SK-N-SH treated with all-trans-retinoic acid at 6 μM for 48 hours (cell line): Measurements from ENCODE around the gene ACSBG1.

ENCODE experiments used
- ATAC-seq: fragments of 200-7000 bp; cut with Tn5 transposase; 3 replicates; pipeline ENCODE4 v1.9.1; 2020; ENCODE audit warnings: mild to moderate bottlenecking, moderate library complexity
- ARNTL ChIP-seq: fragments of 450-650 bp; formaldehyde crosslinking; IDR thresholded peaks from 2 replicates; pipeline ENCODE4 v1.5.0; 2020; ENCODE audit warnings: low read depth, mild to moderate bottlenecking, moderate library complexity, borderline replicate concordance
- BACH2 ChIP-seq: fragments of 250-450 bp; sonication (Bioruptor Pico); IDR thresholded peaks from 2 replicates; pipeline ENCODE4 v1.9.0; 2021; ENCODE audit warnings: mild to moderate bottlenecking, borderline replicate concordance
- CSDC2 ChIP-seq: fragments of 250-450 bp; sonication (Bioruptor Pico); IDR thresholded peaks from 2 replicates; pipeline ENCODE4 v1.5.0; 2020; ENCODE audit warnings: mild to moderate bottlenecking, moderate library complexity
- ESRRG ChIP-seq: fragments of 250-450 bp; sonication (Bioruptor Pico); IDR thresholded peaks from 2 replicates; pipeline ENCODE4 v1.6.1; 2021; ENCODE audit warnings: mild to moderate bottlenecking
- OSR1 ChIP-seq: fragments of 250-450 bp; sonication (Bioruptor Pico); IDR thresholded peaks from 2 replicates; pipeline ENCODE4 v1.8.0; 2022; ENCODE audit warnings: moderate library complexity, mild to moderate bottlenecking, inconsistent platforms
- PATZ1 ChIP-seq: fragments of 250-450 bp; sonication (Bioruptor Pico); IDR thresholded peaks from 2 replicates; pipeline ENCODE4 v1.8.0; 2020; ENCODE audit warnings: mild to moderate bottlenecking, moderate library complexity, borderline replicate concordance
- POU6F1 ChIP-seq: fragments of 250-450 bp; sonication (Bioruptor Pico); IDR thresholded peaks from 2 replicates; pipeline ENCODE4 v1.8.0; 2021; ENCODE audit warnings: low read depth, mild to moderate bottlenecking, moderate library complexity, borderline replicate concordance
- PPARA ChIP-seq: fragments of 250-450 bp; sonication (Bioruptor Pico); IDR thresholded peaks from 2 replicates; pipeline ENCODE4 v1.5.0; 2020; ENCODE audit warnings: mild to moderate bottlenecking, borderline replicate concordance
- RARB ChIP-seq: fragments of 250-450 bp; sonication (Bioruptor Pico); IDR thresholded peaks from 2 replicates; pipeline ENCODE4 v1.8.0; 2021; ENCODE audit warnings: mild to moderate bottlenecking, moderate library complexity
- SNAI2 ChIP-seq: fragments of 250-450 bp; sonication (Bioruptor Pico); IDR thresholded peaks from 2 replicates; pipeline ENCODE4 v1.5.0; 2020; ENCODE audit warnings: mild to moderate bottlenecking, moderate library complexity
- TCF4 ChIP-seq: fragments of 250-450 bp; sonication (Bioruptor Pico); IDR thresholded peaks from 2 replicates; pipeline ENCODE4 v1.8.0; 2021; ENCODE audit warnings: mild to moderate bottlenecking, moderate library complexity, borderline replicate concordance
- TOX ChIP-seq: fragments of 250-450 bp; sonication (Bioruptor Pico); IDR thresholded peaks from 2 replicates; pipeline ENCODE4 v1.8.0; 2021; ENCODE audit warnings: mild to moderate bottlenecking, moderate library complexity, borderline replicate concordance
- ZC3H10 ChIP-seq: fragments of 250-450 bp; sonication (Bioruptor Pico); IDR thresholded peaks from 2 replicates; pipeline ENCODE4 v1.5.1; 2021; ENCODE audit warnings: mild to moderate bottlenecking, moderate library complexity
- ZFP30 ChIP-seq: fragments of 450-650 bp; formaldehyde crosslinking; IDR thresholded peaks from 2 replicates; pipeline ENCODE4 v1.5.0; 2022; ENCODE audit warnings: mild to moderate bottlenecking, moderate library complexity
- TF ChIP-seq, protein P1 (sequence below): fragments of 250-450 bp; sonication (Bioruptor Pico); IDR thresholded peaks from 2 replicates; pipeline ENCODE4 v1.5.1; 2021; ENCODE audit warnings: mild to moderate bottlenecking, moderate library complexity
- TF ChIP-seq, protein P2 (sequence below): fragments of 250-450 bp; sonication (Bioruptor Pico); IDR thresholded peaks from 2 replicates; pipeline ENCODE4 v1.5.1; 2020; ENCODE audit warnings: low read depth, mild to moderate bottlenecking, moderate library complexity
- TF ChIP-seq, protein P3 (sequence below): fragments of 250-450 bp; sonication (Bioruptor Pico); IDR thresholded peaks from 2 replicates; pipeline ENCODE4 v1.5.0; 2020; ENCODE audit warnings: mild to moderate bottlenecking, moderate library complexity

The ACSBG1 gene

DNA sequence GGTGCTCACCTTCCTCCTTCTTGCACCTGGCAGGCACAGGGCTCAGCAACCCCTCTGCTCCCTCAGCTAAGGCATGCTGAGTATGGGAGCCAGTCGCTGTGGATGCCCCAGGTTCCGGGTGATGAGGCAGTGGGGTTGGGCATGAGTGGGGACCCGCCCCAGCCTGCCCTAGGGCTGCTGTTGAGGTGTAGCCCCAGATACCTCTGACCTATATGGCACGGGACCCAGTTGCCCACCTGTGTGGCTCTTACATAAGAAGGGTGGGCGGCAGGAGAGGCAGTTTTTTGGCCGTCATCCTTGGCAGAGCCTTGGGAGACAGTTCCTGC is 21.0 kb downstream of the ACSBG1 start:
- TF ChIP-seq PPARA (CRISPR knock-in tag) = no peak
- TF ChIP-seq, protein P1, sequence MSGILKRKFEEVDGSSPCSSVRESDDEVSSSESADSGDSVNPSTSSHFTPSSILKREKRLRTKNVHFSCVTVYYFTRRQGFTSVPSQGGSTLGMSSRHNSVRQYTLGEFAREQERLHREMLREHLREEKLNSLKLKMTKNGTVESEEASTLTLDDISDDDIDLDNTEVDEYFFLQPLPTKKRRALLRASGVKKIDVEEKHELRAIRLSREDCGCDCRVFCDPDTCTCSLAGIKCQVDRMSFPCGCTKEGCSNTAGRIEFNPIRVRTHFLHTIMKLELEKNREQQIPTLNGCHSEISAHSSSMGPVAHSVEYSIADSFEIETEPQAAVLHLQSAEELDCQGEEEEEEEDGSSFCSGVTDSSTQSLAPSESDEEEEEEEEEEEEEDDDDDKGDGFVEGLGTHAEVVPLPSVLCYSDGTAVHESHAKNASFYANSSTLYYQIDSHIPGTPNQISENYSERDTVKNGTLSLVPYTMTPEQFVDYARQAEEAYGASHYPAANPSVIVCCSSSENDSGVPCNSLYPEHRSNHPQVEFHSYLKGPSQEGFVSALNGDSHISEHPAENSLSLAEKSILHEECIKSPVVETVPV (CRISPR knock-in tag) = no peak
- TF ChIP-seq, protein P2, sequence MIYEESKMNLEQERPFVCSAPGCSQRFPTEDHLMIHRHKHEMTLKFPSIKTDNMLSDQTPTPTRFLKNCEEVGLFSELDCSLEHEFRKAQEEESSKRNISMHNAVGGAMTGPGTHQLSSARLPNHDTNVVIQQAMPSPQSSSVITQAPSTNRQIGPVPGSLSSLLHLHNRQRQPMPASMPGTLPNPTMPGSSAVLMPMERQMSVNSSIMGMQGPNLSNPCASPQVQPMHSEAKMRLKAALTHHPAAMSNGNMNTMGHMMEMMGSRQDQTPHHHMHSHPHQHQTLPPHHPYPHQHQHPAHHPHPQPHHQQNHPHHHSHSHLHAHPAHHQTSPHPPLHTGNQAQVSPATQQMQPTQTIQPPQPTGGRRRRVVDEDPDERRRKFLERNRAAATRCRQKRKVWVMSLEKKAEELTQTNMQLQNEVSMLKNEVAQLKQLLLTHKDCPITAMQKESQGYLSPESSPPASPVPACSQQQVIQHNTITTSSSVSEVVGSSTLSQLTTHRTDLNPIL (CRISPR knock-in tag) = no peak
- TF ChIP-seq TCF4 (CRISPR knock-in tag) = no peak
- TF ChIP-seq RARB (CRISPR knock-in tag) = no peak
- TF ChIP-seq, protein P3, sequence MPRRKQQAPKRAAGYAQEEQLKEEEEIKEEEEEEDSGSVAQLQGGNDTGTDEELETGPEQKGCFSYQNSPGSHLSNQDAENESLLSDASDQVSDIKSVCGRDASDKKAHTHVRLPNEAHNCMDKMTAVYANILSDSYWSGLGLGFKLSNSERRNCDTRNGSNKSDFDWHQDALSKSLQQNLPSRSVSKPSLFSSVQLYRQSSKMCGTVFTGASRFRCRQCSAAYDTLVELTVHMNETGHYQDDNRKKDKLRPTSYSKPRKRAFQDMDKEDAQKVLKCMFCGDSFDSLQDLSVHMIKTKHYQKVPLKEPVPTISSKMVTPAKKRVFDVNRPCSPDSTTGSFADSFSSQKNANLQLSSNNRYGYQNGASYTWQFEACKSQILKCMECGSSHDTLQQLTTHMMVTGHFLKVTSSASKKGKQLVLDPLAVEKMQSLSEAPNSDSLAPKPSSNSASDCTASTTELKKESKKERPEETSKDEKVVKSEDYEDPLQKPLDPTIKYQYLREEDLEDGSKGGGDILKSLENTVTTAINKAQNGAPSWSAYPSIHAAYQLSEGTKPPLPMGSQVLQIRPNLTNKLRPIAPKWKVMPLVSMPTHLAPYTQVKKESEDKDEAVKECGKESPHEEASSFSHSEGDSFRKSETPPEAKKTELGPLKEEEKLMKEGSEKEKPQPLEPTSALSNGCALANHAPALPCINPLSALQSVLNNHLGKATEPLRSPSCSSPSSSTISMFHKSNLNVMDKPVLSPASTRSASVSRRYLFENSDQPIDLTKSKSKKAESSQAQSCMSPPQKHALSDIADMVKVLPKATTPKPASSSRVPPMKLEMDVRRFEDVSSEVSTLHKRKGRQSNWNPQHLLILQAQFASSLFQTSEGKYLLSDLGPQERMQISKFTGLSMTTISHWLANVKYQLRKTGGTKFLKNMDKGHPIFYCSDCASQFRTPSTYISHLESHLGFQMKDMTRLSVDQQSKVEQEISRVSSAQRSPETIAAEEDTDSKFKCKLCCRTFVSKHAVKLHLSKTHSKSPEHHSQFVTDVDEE (CRISPR knock-in tag) = no peak
- TF ChIP-seq OSR1 (CRISPR knock-in tag) = no peak
- TF ChIP-seq POU6F1 = no peak
- TF ChIP-seq BACH2 (CRISPR knock-in tag) = no peak
- no peak for TF ChIP-seq CSDC2 (CRISPR knock-in tag)
- no peak for TF ChIP-seq ESRRG
- TF ChIP-seq PATZ1 (CRISPR knock-in tag) = no peak
- TF ChIP-seq, all 23 proteins: peak for 0
- no peak for ATAC-seq

GRCh38 chr15:78212546-78213424 is 21.6 kb downstream of the ACSBG1 start:
- TF ChIP-seq PATZ1 (CRISPR knock-in tag) = peak; percentile 46; the same call in 1 of the 2 replicates
- no peak for TF ChIP-seq ARNTL (CRISPR knock-in tag)
- TF ChIP-seq, all 23 proteins: peak for 1
- peak; percentile 90 for ATAC-seq

DNA sequence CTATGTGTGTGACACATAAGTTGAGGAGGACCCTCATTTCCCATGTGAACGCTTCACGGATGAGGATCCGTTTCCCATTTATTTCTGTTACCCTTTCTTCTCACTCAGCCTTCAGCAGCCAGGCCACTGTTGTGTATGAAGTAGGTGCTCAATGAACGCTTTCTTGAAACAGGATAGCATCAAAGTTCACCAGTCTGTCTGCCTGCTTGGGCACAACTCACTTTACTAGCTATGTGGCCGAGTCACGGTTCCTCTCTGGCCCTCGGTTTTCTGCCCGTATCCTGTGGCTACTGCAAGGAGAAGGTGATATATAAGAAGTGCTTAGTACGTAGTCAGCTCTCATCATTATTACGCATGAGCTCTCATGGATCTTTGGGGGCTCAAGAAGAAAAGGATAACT is 22.4 kb downstream of the ACSBG1 start:
- ATAC-seq = no peak
- TF ChIP-seq PATZ1 (CRISPR knock-in tag) (no peak), TOX (CRISPR knock-in tag) (no peak), SNAI2 (CRISPR knock-in tag) (no peak), ESRRG (no peak), ARNTL (CRISPR knock-in tag) (no peak), ZC3H10 (CRISPR knock-in tag) (no peak), CSDC2 (CRISPR knock-in tag) (no peak), PPARA (CRISPR knock-in tag) (no peak), TCF4 (CRISPR knock-in tag) (no peak), ZFP30 (CRISPR knock-in tag) (no peak)
- TF ChIP-seq, protein P2 (CRISPR knock-in tag) = no peak
- TF ChIP-seq, protein P3 (CRISPR knock-in tag) = no peak
